HG03064 (cell line): ENCODE results near the gene OR1Q1.
"Not testable (repeated sequence)": the region's sequence is repeated elsewhere in the genome, so short reads cannot be mapped to it uniquely, and the experiment has no call there.

Source experiments
- ATAC-seq: cut with Tn5 transposase; IDR thresholded peaks from one replicate; pipeline ENCODE4 v1.9.1; 2021; ENCODE audit warnings: low read depth; ENCODE audit not compliant: unreplicated experiment

The OR1Q1 gene

GRCh38 chr9:122614362-122614761, at the start of gene OR1Q1:
TSS of gene OR1Q1 (plus strand) at chr9:122614738. CDS start at chr9:122614738, 0 bp downstream.
- ATAC-seq, result no peak

- ATAC-seq, result no peak
Observed at GRCh38 chr9:122567901-122568300, 46.6 kb upstream of the OR1Q1 start.

- ATAC-seq, result no peak
Observed at GRCh38 chr9:122572456-122572855, 42.1 kb upstream of the OR1Q1 start.

GRCh38 chr9:122579874-122580273, 34.7 kb upstream of the OR1Q1 start:
- ATAC-seq, result no peak

GRCh38 chr9:122580360-122580759, 34.2 kb upstream of the OR1Q1 start:
- no peak for ATAC-seq

- ATAC-seq, result not testable (repeated sequence)
Observed at GRCh38 chr9:122583284-122583683, 31.3 kb upstream of the OR1Q1 start, which contains the start of gene OR1L8. TSS of gene OR1L8 (minus strand) at chr9:122583384. CDS start at chr9:122568477, 14,907 bp downstream.

- no peak for ATAC-seq
Observed at GRCh38 chr9:122605691-122606090, 8.8 kb upstream of the OR1Q1 start.

GRCh38 chr9:122606587-122606986, 8.0 kb upstream of the OR1Q1 start:
- ATAC-seq, result no peak

GRCh38 chr9:122609804-122610203, 4.7 kb upstream of the OR1Q1 start:
- ATAC-seq, result no peak

- ATAC-seq, result no peak
Observed at GRCh38 chr9:122619996-122620395, 5.5 kb downstream of the OR1Q1 start.

- ATAC-seq, result no peak
Observed at GRCh38 chr9:122642226-122642625, 27.7 kb downstream of the OR1Q1 start.

GRCh38 chr9:122656378-122656777, 41.8 kb downstream of the OR1Q1 start:
- ATAC-seq, result no peak

GRCh38 chr9:122657527-122657926, 43.0 kb downstream of the OR1Q1 start, which contains the start of gene OR1B1:
TSS of gene OR1B1 (minus strand) at chr9:122657627.
- no peak for ATAC-seq

- no peak for ATAC-seq
Observed at GRCh38 chr9:122661416-122661815, 46.9 kb downstream of the OR1Q1 start, which contains the start of gene OR1L1. TSS of gene OR1L1 (plus strand) at chr9:122661716. CDS start at chr9:122661716, 0 bp downstream.
